NCI-H2227 treated with DMSO at 0.1 percent for 48 hours (cell line): ENCODE results near the gene MRPL41.
"Not testable (repeated sequence)": the region's sequence is repeated elsewhere in the genome, so short reads cannot be mapped to it uniquely, and the experiment has no call there.

Source experiments
- DNase-seq: peaks from one replicate; lab custom pipeline; 2025; lab: John Stamatoyannopoulos, UW

MRPL41 gene

GRCh38 chr9:137583957-137584356 is 32.3 kb downstream of the MRPL41 start:
- DNase-seq: no peak

GRCh38 chr9:137586854-137587253 is 35.2 kb downstream of the MRPL41 start:
- no peak for DNase-seq

GRCh38 chr9:137588311-137588710 is 36.6 kb downstream of the MRPL41 start:
- DNase-seq: no peak

- no peak for DNase-seq
These were observed 37.2 kb downstream of the MRPL41 start for GRCh38 chr9:137588891-137589290.

GRCh38 chr9:137589441-137590122 is 37.9 kb downstream of the MRPL41 start:
- DNase-seq: no peak

- DNase-seq: no peak
These were observed 38.4 kb downstream of the MRPL41 start for GRCh38 chr9:137590123-137590468.

- DNase-seq: peak; percentile 83
These were observed 39.0 kb downstream of the MRPL41 start, which contains the start of gene ZMYND19 for GRCh38 chr9:137590469-137591383. Gene ZMYND19 (minus strand): TSS chr9:137590512. CDS start chr9:137590263, 249 bp downstream.

GRCh38 chr9:137592767-137593166 is 41.1 kb downstream of the MRPL41 start:
- DNase-seq: no peak

GRCh38 chr9:137593176-137593575 is 41.5 kb downstream of the MRPL41 start:
- DNase-seq: no peak

- DNase-seq: not testable (repeated sequence)
These were observed 44.9 kb downstream of the MRPL41 start for GRCh38 chr9:137596577-137596976.

GRCh38 chr9:137598943-137599342 is 47.3 kb downstream of the MRPL41 start:
- no peak for DNase-seq
